Gastroesophageal sphincter (tissue), 3 donors: ENCODE results near the gene PSEN2.
"Not testable (repeated sequence)": the region's sequence is repeated elsewhere in the genome, so short reads cannot be mapped to it uniquely, and the experiment has no call there.

Source experiments
- EP300 ChIP-seq: sonication (generic); formaldehyde crosslinking; IDR thresholded peaks from one replicate; pipeline ENCODE4 v1.6.1; 2017; ENCODE audit warnings: antibody characterized with exemption, mild to moderate bottlenecking
- POLR2A ChIP-seq, 2 donors: fragments of 450-650 bp; IDR thresholded peaks; one replicate each; pipeline ENCODE4 v1.6.1; 2017; ENCODE audit warnings: antibody characterized with exemption in 2 of 2, mild to moderate bottlenecking in 2 of 2, moderate library complexity in 1 of 2
- POLR2AphosphoS5 ChIP-seq: sonication (generic); formaldehyde crosslinking; IDR thresholded peaks from one replicate; pipeline ENCODE4 v1.6.1; 2017; ENCODE audit warnings: antibody characterized with exemption
- TF ChIP-seq, protein P1 (sequence below), 4 experiments: fragments of 200-600 bp in 2 of 4; fragments of 450-650 bp in 2 of 4; sonication (generic) in 1 of 4; IDR thresholded peaks; one replicate each; pipeline ENCODE4 v1.5.1; 2017 to 2019; ENCODE audit warnings: antibody characterized with exemption in 4 of 4, mild to moderate bottlenecking in 2 of 4, moderate library complexity in 2 of 4

DNA sequence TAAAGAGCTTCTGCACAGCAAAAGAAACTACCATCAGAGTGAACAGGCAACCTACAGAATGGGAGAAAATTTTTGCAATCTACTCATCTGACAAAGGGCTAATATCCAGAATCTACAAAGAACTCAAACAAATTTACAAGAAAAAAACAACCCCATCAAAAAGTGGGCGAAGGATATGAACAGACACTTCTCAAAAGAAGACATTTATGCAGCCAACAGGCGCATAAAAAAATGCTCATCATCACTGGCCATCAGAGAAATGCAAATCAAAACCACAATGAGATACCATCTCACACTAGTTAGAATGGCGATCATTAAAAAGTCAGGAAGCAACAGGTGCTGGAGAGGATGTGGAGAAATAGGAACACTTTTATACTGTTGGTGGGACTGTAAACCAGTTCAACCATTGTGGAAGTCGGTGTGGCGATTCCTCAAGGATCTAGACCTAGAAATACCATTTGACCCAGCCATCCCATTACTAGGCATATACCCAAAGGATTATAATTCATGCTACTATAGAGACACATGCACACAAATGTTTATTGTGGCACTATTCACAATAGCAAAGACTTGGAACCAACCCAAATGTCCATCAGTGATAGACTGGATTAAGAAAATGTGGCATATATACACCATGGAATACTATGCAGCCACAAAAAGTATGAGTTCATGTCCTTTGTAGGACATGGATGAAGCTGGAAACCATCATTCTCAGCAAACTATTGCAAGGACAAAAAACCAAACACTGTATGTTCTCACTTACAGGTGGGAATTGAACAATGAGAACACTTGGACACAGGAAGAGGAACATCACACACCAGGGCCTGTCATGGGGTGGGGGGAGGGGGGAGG, 59.1 kb downstream of the PSEN2 start:
- TF ChIP-seq, protein P1, sequence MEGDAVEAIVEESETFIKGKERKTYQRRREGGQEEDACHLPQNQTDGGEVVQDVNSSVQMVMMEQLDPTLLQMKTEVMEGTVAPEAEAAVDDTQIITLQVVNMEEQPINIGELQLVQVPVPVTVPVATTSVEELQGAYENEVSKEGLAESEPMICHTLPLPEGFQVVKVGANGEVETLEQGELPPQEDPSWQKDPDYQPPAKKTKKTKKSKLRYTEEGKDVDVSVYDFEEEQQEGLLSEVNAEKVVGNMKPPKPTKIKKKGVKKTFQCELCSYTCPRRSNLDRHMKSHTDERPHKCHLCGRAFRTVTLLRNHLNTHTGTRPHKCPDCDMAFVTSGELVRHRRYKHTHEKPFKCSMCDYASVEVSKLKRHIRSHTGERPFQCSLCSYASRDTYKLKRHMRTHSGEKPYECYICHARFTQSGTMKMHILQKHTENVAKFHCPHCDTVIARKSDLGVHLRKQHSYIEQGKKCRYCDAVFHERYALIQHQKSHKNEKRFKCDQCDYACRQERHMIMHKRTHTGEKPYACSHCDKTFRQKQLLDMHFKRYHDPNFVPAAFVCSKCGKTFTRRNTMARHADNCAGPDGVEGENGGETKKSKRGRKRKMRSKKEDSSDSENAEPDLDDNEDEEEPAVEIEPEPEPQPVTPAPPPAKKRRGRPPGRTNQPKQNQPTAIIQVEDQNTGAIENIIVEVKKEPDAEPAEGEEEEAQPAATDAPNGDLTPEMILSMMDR (IDR thresholded peaks at IDR 0.05): not testable (repeated sequence)
- not testable (repeated sequence) for TF ChIP-seq POLR2AphosphoS5; POLR2A (IDR thresholded peaks at IDR 0.05); EP300
